Natural killer cell treated with Interleukin-12 subunit alpha and Interleukin-12 subunit beta and Interleukin-15 and Interleukin-18, amount 100 ng/mL, for 72 hours (primary cell): ENCODE results near the gene TSPAN11. TPM values are rescaled to one million over a fixed set of nuclear protein-coding genes. Genes with fewer than 3 reads are reported as not detected.
A peak's percentile ranks its signal among the peaks of the same experiment; 100 is the strongest.

Source experiments
- ATAC-seq, 2 donors: fragments of 150-1000 bp; cut with Tn5 transposase in 1 of 2; sonication (Bioruptor Pico), chemical (Tn5 transposase) in 1 of 2; 2 replicates each; pipeline ENCODE4 v1.10.0; 2021
- DNase-seq: peaks from one replicate; pipeline ENCODE4 v3.0.0; 2022; ENCODE audit warnings: low spot score
- H3K27ac Mint-ChIP-seq, 2 donors: 1 replicate in 1 of 2; 2 replicates in 1 of 2; pipeline ENCODE4 v1.8.0; 2022; ENCODE audit warnings: mixed read lengths in 2 of 2, mild to moderate bottlenecking in 1 of 2, moderate library complexity in 1 of 2
- H3K27me3 Mint-ChIP-seq, 2 donors: 1 replicate in 1 of 2; 2 replicates in 1 of 2; pipeline ENCODE4 v1.8.0; 2022; ENCODE audit warnings: mixed read lengths in 2 of 2
- H3K36me3 Mint-ChIP-seq: one replicate; pipeline ENCODE4 v1.8.0; 2022; ENCODE audit warnings: mixed read lengths
- H3K4me1 Mint-ChIP-seq, 2 donors: 1 replicate in 1 of 2; 2 replicates in 1 of 2; pipeline ENCODE4 v1.8.0; 2022; ENCODE audit warnings: low read depth in 2 of 2, mixed read lengths in 2 of 2, mild to moderate bottlenecking in 1 of 2
- H3K4me3 Mint-ChIP-seq: one replicate; pipeline ENCODE4 v1.8.0; 2022; ENCODE audit warnings: mixed read lengths
- H3K9me3 Mint-ChIP-seq: 2 replicates; pipeline ENCODE4 v1.8.0; 2022; ENCODE audit warnings: mixed read lengths
- total RNA-seq, 2 donors: library from RNA; stranded (reverse); gene quantifications; one replicate each; pipeline ENCODE4 v1.2.3, GENCODE V29; 2022

Gene TSPAN11
- total RNA-seq, 2 donors from 2014 or later: not detected

DNA sequence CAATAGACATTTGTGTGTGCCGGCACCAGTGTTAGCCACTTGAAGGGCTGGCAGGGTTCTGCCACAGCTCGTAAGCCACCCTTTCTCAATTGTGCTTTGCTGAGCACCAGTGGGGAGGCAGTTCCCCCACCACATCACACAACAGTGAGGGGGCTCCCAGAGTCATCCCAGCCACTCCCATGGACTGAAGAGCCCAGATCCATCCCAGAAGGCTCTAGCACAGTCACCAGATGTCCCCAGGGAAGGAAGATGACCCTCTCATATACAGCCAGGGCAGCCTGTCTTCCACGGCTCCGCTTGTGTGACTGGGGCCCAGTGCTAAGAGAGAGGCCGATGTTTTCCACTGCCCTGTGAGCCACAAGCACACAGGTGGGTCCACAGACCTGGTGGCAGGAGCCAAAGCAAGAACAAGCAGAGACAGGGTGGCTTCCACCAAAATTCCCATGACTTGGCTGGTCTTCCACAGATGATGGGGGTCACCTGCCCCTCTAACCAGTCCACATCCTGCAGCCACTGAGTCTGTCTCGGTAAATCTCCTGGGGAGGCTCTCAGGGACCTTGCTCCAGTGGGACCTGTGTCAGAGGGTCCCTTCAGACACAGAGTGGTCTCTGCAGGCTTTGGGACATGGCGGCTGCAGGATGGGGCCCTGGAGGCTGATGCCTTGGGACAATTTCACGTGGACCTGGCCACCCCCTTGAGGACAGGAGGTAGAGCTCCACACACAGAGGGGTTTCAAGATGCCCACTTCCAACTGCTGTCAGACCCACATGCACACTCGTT is 75.2 kb downstream of the TSPAN11 start:
- H3K36me3 Mint-ChIP-seq: no peaks in the 10 kb centered on the region
- DNase-seq (peak; percentile 20), ATAC-seq (no peak)
- H3K27me3 Mint-ChIP-seq: peaks cover 2 to 5% of the 10 kb centered on the region in 2 donors
- H3K27ac Mint-ChIP-seq: no peak overlapping the region
- H3K4me3 Mint-ChIP-seq: no peak overlapping the region
- no peaks in the 10 kb centered on the region for H3K9me3 Mint-ChIP-seq
- H3K4me1 Mint-ChIP-seq: no peaks in the 10 kb centered on the region

DNA sequence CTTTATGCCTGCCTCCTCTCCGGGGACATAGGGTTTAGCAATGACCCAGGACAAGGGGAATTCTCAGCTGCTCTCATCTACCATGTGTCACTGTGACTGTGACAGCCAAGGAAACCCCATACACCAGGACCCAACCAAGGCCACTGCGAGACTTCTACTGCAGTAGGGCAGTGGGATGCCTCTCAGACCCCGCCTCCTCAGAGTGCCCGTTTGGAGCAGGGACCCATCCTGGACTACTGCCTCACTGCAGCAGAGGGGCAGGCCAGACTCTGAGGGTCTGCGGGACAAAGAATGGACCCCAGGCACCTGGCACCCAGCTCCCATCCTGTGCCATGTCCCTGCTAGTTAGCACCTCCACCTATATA is 75.8 kb downstream of the TSPAN11 start:
- Mint-ChIP-seq H3K4me3 (no peak overlapping the region), H3K27ac (no peak overlapping the region), H3K36me3 (no peaks in the 10 kb centered on the region), H3K9me3 (no peaks in the 10 kb centered on the region), H3K4me1 (no peaks in the 10 kb centered on the region), H3K27me3 (peaks cover 2 to 5% of the 10 kb centered on the region in 2 donors)
- DNase-seq (peak; percentile 5), ATAC-seq (no peak)

GRCh38 chr12:31002999-31003398 is 76.5 kb downstream of the TSPAN11 start:
- no peaks in the 10 kb centered on the region for H3K36me3 Mint-ChIP-seq
- ATAC-seq: no peak
- H3K4me1 Mint-ChIP-seq: no peaks in the 10 kb centered on the region
- peak; percentile 25 for DNase-seq
- no peak overlapping the region for H3K27ac Mint-ChIP-seq
- peaks cover 2 to 5% of the 10 kb centered on the region in 2 donors for H3K27me3 Mint-ChIP-seq
- no peak overlapping the region for H3K4me3 Mint-ChIP-seq
- H3K9me3 Mint-ChIP-seq: no peaks in the 10 kb centered on the region

DNA sequence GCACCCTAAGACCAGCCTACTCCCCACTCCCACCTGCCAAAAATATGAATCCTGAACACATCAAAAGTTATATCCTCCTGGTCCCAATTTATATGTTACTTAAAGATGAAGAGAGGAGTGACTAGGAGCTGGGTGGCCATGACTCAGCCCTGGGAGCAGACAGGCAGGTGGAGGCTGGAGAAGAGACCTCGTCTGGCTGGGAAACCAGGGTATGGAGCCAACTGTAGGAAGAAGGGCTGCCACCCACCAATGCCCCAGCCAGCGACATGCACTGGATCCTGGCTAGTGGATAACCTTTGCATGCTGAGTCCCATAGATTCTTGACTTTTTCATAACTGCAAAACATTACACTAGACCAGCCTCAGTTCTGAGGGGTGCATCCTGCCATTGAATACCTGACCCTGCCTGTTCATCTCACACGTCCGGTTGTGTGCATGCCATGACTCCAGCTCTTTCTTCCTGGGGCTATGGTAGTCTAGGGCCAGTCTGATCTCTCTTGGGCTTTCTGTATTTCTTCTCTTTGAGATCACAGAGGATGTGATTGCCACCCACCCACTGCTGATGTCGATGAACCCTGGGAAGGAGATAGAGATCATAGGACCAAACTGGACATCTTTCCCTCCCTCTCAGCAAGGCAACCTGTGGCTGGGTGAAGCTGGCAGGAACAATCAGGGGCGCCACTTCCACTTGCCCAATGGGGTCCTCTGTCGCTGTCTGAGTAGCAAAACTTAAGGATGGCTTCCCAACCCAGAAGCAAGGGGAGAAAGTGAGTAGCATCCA is 77.5 kb downstream of the TSPAN11 start:
- no peaks in the 10 kb centered on the region for H3K36me3 Mint-ChIP-seq
- ATAC-seq: no peak
- no peak for DNase-seq
- no peaks in the 10 kb centered on the region for H3K9me3 Mint-ChIP-seq
- no peaks in the 10 kb centered on the region for H3K4me1 Mint-ChIP-seq
- no peak overlapping the region for H3K4me3 Mint-ChIP-seq
- peaks cover 2 to 5% of the 10 kb centered on the region in 2 donors for H3K27me3 Mint-ChIP-seq
- no peak overlapping the region for H3K27ac Mint-ChIP-seq

DNA sequence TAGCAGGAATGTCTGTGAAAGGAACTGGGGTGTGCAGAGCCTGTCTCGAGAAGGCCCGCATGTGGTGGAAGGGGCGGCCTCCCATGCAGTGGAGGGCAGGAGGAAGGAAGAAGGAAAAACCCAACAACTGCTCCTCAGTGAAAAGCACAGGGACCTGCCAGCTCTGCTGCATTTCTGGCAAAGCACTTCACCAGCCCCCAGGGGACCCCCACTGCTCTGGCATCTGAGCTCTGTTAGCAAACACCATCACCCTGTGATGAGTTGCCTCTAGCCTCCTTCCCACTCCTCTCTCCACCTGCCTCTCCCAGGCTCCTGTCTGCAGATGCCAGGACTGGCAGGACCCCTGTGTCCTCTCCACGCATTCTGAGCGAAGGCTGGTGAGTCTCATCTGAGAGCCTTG is 78.1 kb downstream of the TSPAN11 start:
- Mint-ChIP-seq H3K27ac (no peak overlapping the region), H3K4me1 (no peaks in the 10 kb centered on the region), H3K4me3 (no peak overlapping the region), H3K36me3 (no peaks in the 10 kb centered on the region), H3K27me3 (peaks cover 2 to 5% of the 10 kb centered on the region in 2 donors), H3K9me3 (no peaks in the 10 kb centered on the region)
- no peak for ATAC-seq
- no peak for DNase-seq

DNA sequence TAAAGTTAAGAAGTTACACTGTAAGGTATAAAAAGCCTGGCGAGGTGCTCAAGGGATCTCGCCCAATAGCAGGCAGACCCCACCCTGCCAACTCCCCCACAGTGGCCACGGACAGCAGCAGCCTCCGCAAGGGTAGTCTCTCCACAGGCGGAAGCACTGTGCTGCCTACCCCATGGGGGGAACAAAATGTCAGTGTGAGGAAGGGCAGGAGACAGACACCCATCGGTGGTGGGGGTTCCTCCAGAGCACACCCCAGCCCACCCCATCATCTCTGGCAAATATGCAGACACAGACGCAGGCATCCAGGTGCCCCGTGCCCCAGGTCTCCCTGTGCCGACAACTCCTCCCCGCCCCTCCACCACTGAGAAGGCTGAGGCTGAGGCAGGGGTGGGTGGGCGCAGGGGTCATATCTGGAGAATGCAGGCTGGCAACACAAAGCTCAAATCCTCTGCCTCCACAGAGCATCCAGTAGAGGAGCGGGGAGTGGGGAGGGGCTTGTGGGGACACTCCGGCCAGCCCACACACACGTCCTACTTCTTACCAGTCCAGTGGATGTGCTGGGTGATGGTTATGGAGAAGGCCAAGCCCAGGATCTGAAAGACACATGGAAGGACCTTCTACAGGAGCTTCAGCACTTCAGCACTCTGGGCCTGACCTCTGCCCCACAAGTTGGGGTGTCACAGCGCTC is 78.9 kb downstream of the TSPAN11 start:
- DNase-seq (no peak), ATAC-seq (no peak)
- Mint-ChIP-seq H3K36me3 (no peaks in the 10 kb centered on the region), H3K27me3 (peaks cover 2 to 5% of the 10 kb centered on the region in 2 donors), H3K27ac (no peak overlapping the region), H3K4me3 (no peak overlapping the region), H3K9me3 (no peaks in the 10 kb centered on the region), H3K4me1 (no peaks in the 10 kb centered on the region)

- ATAC-seq: no peak
- DNase-seq: no peak
- Mint-ChIP-seq H3K4me3 (no peak overlapping the region), H3K27me3 (peaks cover 2 to 3% of the 10 kb centered on the region in 2 donors), H3K27ac (no peak overlapping the region), H3K4me1 (no peaks in the 10 kb centered on the region), H3K36me3 (no peaks in the 10 kb centered on the region), H3K9me3 (no peaks in the 10 kb centered on the region)
Measured at GRCh38 chr12:31005944-31006361, 79.4 kb downstream of the TSPAN11 start.

DNA sequence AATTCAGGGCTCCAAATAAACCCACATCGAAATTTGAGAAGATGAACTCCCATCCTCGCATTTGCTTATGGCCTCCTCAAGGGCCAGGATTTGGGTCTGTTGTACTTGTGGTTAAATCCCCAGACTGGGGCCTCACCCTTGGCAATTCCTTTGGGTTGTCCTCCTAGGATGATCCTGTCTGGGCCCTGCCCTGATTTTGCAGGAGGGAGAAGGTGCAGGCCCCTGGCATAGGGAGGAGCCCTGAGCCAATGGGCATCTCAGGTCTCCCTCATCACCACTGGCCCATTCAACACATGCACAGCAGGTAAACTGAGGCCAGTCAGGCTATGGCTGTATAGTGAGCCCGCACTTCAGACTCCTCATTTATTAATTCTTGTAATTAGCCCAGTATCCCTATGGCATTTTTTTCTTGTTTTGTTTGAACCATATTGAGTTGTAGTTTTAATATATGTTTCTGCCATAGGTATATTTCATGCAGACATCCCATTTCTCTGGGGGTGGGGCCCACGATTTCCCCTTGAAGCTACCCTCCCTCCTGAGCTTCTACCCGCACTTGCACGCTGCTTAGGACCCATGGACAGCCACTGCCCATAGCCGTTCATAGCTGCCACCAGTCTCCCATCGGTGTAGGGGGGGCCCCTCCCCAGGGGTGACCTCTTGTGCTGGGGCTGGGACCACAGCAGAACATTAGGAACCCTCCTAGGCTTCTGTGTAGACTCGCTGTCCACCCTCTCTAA is 80.0 kb downstream of the TSPAN11 start:
- H3K4me3 Mint-ChIP-seq: no peak overlapping the region
- H3K27ac Mint-ChIP-seq: no peak overlapping the region
- no peaks in the 10 kb centered on the region for H3K4me1 Mint-ChIP-seq
- no peak for ATAC-seq
- H3K27me3 Mint-ChIP-seq: no peaks in the 10 kb centered on the region
- DNase-seq: no peak
- H3K9me3 Mint-ChIP-seq: no peaks in the 10 kb centered on the region
- H3K36me3 Mint-ChIP-seq: no peaks in the 10 kb centered on the region

DNA sequence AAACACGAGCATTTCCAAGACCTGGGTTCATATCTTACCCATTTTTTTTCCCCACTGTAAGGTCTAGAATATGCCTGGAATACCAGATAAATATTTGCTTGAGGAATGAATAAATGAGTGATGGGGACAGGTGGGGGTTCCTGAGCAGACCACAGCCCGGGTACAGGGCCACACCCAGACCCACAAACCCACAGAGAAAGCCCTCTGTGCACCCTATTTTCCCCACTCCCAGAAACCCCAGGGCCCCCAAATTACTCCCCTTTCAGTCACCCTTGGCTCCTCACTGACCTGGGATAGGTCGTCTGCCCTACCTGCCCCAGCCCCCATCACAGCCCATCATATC is 80.6 kb downstream of the TSPAN11 start:
- Mint-ChIP-seq H3K4me1 (no peaks in the 10 kb centered on the region), H3K4me3 (no peak overlapping the region), H3K36me3 (no peaks in the 10 kb centered on the region), H3K9me3 (no peaks in the 10 kb centered on the region), H3K27me3 (peaks cover 0 to under 1% of the 10 kb centered on the region in 2 donors), H3K27ac (no peak overlapping the region)
- no peak for ATAC-seq
- DNase-seq: no peak

DNA sequence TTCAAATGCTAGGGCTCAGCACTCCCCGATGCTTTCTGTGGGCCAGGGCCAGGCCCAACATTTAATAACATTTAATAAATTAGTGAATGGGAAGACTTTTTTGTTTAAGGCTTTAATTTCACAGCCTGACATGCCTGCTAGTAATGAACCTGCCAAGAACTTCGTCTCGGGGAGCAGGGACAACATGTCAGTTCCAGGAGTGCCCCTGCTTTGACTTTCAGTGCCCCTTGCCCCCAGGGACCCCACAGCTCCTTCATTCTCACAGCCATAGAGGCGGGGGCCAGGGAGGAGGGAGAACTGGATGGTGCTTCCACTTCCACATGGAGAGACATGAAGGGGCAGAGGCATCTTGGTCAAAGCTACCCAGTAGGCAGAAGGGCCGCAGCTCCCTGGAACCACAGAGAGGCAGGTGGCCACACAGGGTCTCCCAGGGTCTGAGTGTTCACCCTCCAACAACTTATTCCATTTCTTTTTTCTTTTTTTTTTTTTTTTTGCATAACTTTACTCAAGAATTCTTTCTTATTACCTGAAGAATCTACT is 81.2 kb downstream of the TSPAN11 start:
- Mint-ChIP-seq H3K9me3 (no peaks in the 10 kb centered on the region), H3K4me1 (no peaks in the 10 kb centered on the region), H3K36me3 (no peaks in the 10 kb centered on the region), H3K27ac (no peak overlapping the region), H3K27me3 (peaks cover 3 to 6% of the 10 kb centered on the region in 2 donors), H3K4me3 (no peak overlapping the region)
- DNase-seq (no peak), ATAC-seq (no peak)

DNA sequence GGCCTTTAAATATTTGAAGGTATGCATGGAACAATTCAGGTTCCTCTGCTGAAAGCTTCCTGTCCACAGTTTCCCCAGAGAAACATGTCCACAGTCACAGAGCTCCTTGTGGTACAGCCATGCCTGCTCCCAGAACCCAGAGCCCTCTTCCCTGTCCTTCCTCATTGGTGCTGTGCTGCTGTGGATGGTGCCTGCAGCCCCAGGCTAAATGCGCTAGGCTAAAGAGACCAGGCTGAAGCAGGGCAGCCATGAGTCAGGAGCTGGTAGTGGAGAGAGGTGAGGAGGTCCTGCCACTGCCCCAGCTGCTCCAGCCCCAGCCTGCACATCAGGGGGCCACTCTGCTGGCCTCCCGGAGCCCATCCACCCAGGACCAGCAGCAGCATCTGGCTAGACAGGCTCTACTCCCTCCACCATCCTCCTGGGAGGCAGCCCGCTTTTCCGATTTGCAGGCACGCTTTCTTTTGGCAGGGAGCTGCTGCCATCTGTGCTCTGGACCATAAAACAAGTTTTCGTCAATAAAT is 81.8 kb downstream of the TSPAN11 start:
- H3K36me3 Mint-ChIP-seq: no peaks in the 10 kb centered on the region
- no peak for ATAC-seq
- DNase-seq: no peak
- no peaks in the 10 kb centered on the region for H3K4me1 Mint-ChIP-seq
- H3K27me3 Mint-ChIP-seq: peaks cover 6 to 11% of the 10 kb centered on the region in 2 donors
- no peaks in the 10 kb centered on the region for H3K9me3 Mint-ChIP-seq
- H3K4me3 Mint-ChIP-seq: no peak overlapping the region
- no peak overlapping the region for H3K27ac Mint-ChIP-seq

DNA sequence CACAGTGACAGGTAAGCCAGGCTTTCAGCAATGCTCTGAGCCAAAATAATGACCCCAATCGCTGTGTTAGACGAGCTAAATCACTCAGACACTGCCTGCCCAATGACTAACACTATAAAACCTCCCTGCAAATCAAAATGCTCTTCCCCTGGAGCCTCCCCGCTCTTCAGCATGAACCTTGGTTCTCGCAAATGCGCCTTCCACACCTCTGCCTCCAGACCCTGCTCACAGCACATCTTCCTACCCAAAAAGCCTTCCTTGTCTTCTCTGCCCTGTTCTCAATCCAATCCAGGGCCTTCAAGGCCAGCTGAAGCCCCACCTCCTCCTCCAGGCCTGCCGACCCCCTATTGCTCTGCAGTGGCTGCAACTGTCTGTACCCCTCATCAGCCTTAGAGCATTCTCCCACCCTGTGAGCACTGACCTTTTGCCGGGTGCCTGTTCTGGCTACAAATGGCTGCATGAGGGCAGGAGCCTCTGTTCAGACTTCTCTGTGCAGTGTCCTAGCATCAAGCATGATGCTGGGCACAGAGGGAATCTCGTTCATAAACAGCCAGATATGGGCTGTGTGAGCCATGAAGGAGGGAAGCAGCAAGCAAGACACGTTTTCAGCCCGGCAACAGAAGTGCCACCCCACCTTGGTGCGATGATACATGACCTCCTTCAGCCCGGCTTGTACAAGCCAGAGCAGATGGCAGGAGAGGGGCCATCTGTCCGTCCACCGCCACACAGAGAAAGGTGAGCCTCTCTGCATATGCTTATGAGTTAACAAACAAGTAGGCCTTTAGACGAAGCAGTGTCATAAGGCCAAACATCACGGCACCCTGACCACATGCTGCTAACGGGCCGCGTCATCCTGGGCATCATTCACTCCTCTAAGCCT is 82.7 kb downstream of the TSPAN11 start:
- Mint-ChIP-seq H3K9me3 (no peaks in the 10 kb centered on the region), H3K4me3 (no peak overlapping the region), H3K27me3 (peaks cover 6 to 11% of the 10 kb centered on the region in 2 donors), H3K36me3 (no peaks in the 10 kb centered on the region), H3K4me1 (no peaks in the 10 kb centered on the region), H3K27ac (no peak overlapping the region)
- DNase-seq (no peak), ATAC-seq (no peak)
